Measurements from ENCODE around the gene C15orf40.
A peak's percentile ranks its signal among the peaks of the same experiment; 100 is the strongest.

The C15orf40 gene

DNA sequence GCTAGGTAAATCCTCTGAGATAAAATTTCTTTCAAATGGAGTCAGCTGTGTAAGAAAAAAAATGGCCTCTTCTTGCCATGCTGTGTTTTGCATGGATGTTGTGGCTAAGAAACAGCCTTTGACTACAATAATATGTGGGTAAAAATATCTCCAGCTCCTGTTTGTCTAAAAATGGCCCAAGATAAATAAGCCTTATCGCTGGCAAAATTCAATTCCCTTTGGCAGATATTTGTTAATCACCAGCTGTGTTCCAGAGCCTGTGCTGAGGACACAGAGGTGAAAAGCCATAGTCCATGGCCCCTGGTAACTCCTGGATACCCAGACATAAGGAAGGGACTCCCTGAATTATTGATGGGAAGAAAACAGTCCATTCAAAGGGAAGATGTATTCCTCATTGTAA is 40.7 kb downstream of the C15orf40 start:
- in situ Hi-C loops (cut with HindIII; ENCODE audit: low sequenced_read_pairs), result no loop called here
- no peak overlapping the region for H3K4me3 ChIP-seq (ENCODE audit: low read depth, low read length)
- TF ChIP-seq, protein P1, sequence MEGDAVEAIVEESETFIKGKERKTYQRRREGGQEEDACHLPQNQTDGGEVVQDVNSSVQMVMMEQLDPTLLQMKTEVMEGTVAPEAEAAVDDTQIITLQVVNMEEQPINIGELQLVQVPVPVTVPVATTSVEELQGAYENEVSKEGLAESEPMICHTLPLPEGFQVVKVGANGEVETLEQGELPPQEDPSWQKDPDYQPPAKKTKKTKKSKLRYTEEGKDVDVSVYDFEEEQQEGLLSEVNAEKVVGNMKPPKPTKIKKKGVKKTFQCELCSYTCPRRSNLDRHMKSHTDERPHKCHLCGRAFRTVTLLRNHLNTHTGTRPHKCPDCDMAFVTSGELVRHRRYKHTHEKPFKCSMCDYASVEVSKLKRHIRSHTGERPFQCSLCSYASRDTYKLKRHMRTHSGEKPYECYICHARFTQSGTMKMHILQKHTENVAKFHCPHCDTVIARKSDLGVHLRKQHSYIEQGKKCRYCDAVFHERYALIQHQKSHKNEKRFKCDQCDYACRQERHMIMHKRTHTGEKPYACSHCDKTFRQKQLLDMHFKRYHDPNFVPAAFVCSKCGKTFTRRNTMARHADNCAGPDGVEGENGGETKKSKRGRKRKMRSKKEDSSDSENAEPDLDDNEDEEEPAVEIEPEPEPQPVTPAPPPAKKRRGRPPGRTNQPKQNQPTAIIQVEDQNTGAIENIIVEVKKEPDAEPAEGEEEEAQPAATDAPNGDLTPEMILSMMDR (IDR thresholded peaks at IDR 0.05; ENCODE audit: low read depth, low read length), result no peak
- no peak for DNase-seq (ENCODE audit: low read depth, low spot score)

DNA sequence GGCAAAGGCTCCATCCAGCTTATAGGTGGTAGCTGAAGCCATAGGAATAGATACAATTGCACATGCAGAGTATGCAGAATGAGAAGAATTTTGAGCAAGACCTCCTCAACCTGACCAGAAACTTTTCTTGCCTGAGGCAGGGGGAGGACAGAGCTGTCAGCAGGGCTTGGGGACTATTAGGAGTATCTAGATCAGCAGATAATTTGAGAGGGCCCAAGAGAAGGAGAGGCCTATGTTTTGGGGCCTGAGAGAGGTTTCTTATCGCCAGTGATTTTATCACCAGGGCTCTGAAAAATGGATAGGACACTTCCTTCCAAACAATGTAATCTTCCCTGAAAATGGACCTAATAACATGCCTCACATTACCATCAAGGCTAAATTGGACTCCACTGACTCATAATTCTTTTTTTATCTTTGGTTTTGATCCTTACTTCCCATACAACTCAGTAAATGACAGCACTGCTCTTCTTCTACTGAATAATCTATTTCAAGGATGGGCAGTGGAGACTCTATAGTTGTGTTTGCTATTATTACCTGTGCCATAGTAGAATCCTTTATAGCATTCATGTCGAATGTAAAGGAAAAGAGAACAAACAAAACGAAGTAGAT is 41.3 kb downstream of the C15orf40 start:
- no peak for DNase-seq (ENCODE audit: low read depth, low spot score)
- in situ Hi-C loops (cut with HindIII; ENCODE audit: low sequenced_read_pairs), result no loop called here

DNA sequence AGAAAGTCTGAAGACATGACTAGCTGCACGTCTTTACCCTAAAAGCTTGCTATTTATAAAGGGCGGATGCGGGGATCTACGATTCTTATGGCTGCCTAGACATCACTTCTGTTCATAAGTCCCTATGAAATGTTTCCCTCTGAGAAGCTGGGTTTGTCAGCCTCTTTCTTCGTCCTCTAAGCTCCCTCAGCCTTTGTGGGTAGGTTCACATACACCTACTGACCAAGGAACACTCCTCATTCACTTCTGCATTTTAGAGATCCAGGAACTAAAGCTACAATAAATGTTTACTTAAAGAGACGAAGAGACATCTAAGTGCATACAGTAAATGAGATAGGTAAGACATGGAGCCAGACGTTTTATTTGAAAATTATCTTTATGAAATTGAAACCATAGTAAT is 42.1 kb downstream of the C15orf40 start:
- in situ Hi-C loops (cut with HindIII; ENCODE audit: low sequenced_read_pairs), result no loop called here
- DNase-seq (ENCODE audit: low read depth, low spot score), result no peak
- TF ChIP-seq, protein P1 (IDR thresholded peaks at IDR 0.05; ENCODE audit: low read depth, low read length), result no peak
- H3K4me3 ChIP-seq (ENCODE audit: low read depth, low read length), result no peak overlapping the region

More for the DNA sequence above, 41.3 kb downstream of the C15orf40 start:
- TF ChIP-seq, protein P1 (IDR thresholded peaks at IDR 0.05; ENCODE audit: low read depth, low read length), result no peak
- H3K4me3 ChIP-seq (ENCODE audit: low read depth, low read length), result no peak overlapping the region

DNA sequence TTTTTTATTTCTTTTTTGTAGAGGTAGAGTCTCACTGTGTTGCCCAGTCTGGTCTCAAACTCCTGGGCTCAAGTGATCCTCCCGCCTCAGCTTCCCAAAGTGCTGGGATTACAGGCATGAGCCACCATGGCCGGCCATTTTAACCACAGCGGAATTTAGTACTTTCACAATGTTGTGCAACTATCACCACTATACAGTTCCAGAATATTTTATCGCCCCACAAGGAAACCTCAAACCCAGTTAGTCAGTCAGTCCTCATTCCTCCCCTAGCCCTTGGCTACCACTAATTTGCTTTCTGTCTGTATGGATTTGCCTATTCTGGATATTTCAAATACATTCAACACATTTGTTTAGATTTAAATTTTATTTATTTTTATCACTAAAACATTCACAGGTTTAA is 43.4 kb downstream of the C15orf40 start:
- TF ChIP-seq, protein P1 (IDR thresholded peaks at IDR 0.05; ENCODE audit: low read depth, low read length), result no peak
- no peak overlapping the region for H3K4me3 ChIP-seq (ENCODE audit: low read depth, low read length)
- in situ Hi-C loops (cut with HindIII; ENCODE audit: low sequenced_read_pairs), result no loop called here
- DNase-seq (ENCODE audit: low read depth, low spot score), result peak; percentile 50

DNA sequence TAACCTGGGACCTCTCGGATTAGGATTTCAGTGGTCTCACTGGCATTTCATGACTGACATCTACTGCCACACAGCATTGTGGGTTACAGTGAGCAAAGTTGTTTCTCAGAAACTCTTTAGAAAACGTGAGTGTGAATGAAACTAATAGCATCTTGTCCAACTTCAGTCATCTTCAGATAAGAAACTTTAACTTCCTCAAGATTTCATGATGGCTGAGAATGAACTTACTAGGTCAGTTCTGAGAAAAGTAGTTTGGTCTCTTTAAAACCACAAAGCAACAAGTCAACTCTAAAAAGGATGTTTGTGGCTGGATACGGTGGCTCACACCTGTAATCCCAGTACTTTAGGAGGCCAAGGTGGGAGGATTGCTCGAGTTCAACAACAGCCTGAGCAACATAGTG is 44.8 kb downstream of the C15orf40 start:
- no peak overlapping the region for H3K4me3 ChIP-seq (ENCODE audit: low read depth, low read length)
- in situ Hi-C loops (cut with HindIII; ENCODE audit: low sequenced_read_pairs), result no loop called here
- no peak for DNase-seq (ENCODE audit: low read depth, low spot score)
- TF ChIP-seq, protein P1 (IDR thresholded peaks at IDR 0.05; ENCODE audit: low read depth, low read length), result no peak

DNA sequence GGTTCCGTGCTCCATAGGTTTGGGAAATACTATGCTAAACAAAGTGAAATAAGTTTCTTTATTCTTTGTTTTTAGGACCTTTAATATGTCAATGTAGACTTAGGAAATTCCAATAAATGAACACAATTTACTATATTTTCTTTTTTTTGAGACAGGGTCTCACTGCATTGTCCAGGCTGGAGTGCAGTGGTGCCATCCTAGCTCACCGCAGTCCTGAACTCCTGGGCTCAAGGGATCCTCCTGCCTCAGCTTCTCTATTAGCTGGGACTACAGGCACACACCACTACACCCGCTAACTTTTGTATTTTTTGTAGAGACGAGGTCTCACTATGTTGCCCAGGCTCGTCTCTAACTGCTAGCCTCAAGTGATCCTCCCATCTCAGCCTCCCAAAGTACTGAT is 46.5 kb downstream of the C15orf40 start:
- no peak overlapping the region for H3K4me3 ChIP-seq (ENCODE audit: low read depth, low read length)
- TF ChIP-seq, protein P1 (IDR thresholded peaks at IDR 0.05; ENCODE audit: low read depth, low read length), result no peak
- in situ Hi-C loops (cut with HindIII; ENCODE audit: low sequenced_read_pairs), result no loop called here
- DNase-seq (ENCODE audit: low read depth, low spot score), result no peak

Measured in astrocyte of the spinal cord (primary cell).